K562 (cell line): Measurements from ENCODE around the gene RSPH1. TPM values are rescaled to one million over a fixed set of nuclear protein-coding genes. Genes with fewer than 3 reads are reported as not detected.

ENCODE experiments used
- ATAC-seq: fragments of 200-7000 bp; cut with Tn5 transposase; 3 replicates; pipeline ENCODE4 v1.9.1; 2020; ENCODE audit warnings: moderate library complexity
- BruUV-seq: library from RNA; stranded (reverse); fragments of 400-500 nt; replicated peaks from 2 replicates; lab custom pipeline; 2021; lab: Mats Ljungman, UMichigan
- CTCF ChIA-PET: fragments of 300-600 bp; formaldehyde crosslinking; extraction: SDS; loops from one replicate; lab custom pipeline; 2021; ENCODE audit warnings: low intra/inter-chr PET ratio; lab: Yijun Ruan, JAX
- POLR2A ChIA-PET: fragments of 300-600, 350-650 bp; sonication (Branson Sonifier 250); formaldehyde crosslinking; extraction: SDS; loops from one replicate; lab custom pipeline; 2021; ENCODE audit warnings: antibody characterized with exemption, inconsistent platforms; lab: Yijun Ruan, JAX
- DNase-seq, 4 experiments: peaks; one replicate each; pipeline versions ENCODE4 v3.0.0 to v3.0.0-alpha.2; 2011 to 2018; ENCODE audit warnings: low spot score in 3 of 4, mixed read lengths in 3 of 4; ENCODE audit errors: extremely low read depth in 1 of 4
- FAIRE-seq: peaks from 2 replicates; lab custom pipeline; 2011; peaks lifted over from hg19 to GRCh38; lab: Jason Lieb, UNC
- H2AFZ ChIP-seq: 2 replicates; pipeline ENCODE4 v1.6.0; 2011; ENCODE audit warnings: low read depth, low read length, control low read depth, inconsistent platforms
- H3K27ac ChIP-seq: fragments of 200-600 bp; 3 replicates; pipeline ENCODE4 v1.8.0; 2011; ENCODE audit warnings: low read depth, mild to moderate bottlenecking, control low read depth, inconsistent platforms, low read length, moderate library complexity, mixed read lengths; ENCODE audit errors: extremely low read depth
- H3K27me3 ChIP-seq, 2 experiments: fragments of 300-600 bp in 1 of 2; 2 replicates in 1 of 2; 3 replicates in 1 of 2; pipeline versions ENCODE4 v1.6.0 to v1.8.0; 2011; ENCODE audit warnings: inconsistent platforms in 2 of 2, low read length in 2 of 2, mild to moderate bottlenecking in 1 of 2, mixed read lengths in 1 of 2, moderate library complexity in 1 of 2; ENCODE audit not compliant: control insufficient read depth in 2 of 2, insufficient read depth in 2 of 2
- H3K36me3 ChIP-seq: fragments of 300-600 bp; 3 replicates; pipeline ENCODE4 v1.8.0; 2011; ENCODE audit warnings: mild to moderate bottlenecking, low read length, inconsistent platforms; ENCODE audit not compliant: control insufficient read depth, insufficient read depth
- H3K4me1 ChIP-seq, 2 experiments: fragments of 200-600 bp in 1 of 2; replicated peaks in 1 of 2; 2 replicates in 1 of 2; 3 replicates in 1 of 2; pipeline versions ENCODE4 v1.5.1 to v1.8.0; 2011; ENCODE audit warnings: inconsistent platforms in 2 of 2, low read length in 2 of 2, mild to moderate bottlenecking in 1 of 2, mixed read lengths in 1 of 2, moderate library complexity in 1 of 2; ENCODE audit not compliant: control insufficient read depth in 2 of 2, insufficient read depth in 2 of 2
- H3K4me2 ChIP-seq: 2 replicates; pipeline ENCODE4 v1.6.1; 2011; ENCODE audit warnings: low read length, control low read depth, inconsistent platforms, mixed read lengths; ENCODE audit not compliant: insufficient read depth
- H3K4me3 ChIP-seq: fragments of 200-600 bp; sonication (generic), shearing (Covaris generic); 2 replicates; pipeline ENCODE4 v1.5.1; 2016; ENCODE audit warnings: control low read depth, inconsistent platforms
- H3K79me2 ChIP-seq: fragments of 200-600 bp; 3 replicates; pipeline ENCODE4 v1.8.0; 2011; ENCODE audit warnings: low read length, inconsistent platforms; ENCODE audit not compliant: control insufficient read depth, insufficient read depth
- H3K9ac ChIP-seq, 2 experiments: 2 replicates each; pipeline versions ENCODE4 v1.6.0 to v1.6.1; 2011; ENCODE audit warnings: low read depth in 2 of 2, low read length in 2 of 2, control low read depth in 1 of 2, inconsistent platforms in 1 of 2, mild to moderate bottlenecking in 1 of 2, mixed read lengths in 1 of 2; ENCODE audit not compliant: insufficient read depth in 1 of 2
- H3K9me1 ChIP-seq: one replicate; pipeline ENCODE4 v1.6.0; 2011; ENCODE audit warnings: inconsistent platforms, mild to moderate bottlenecking, low read length, moderate library complexity; ENCODE audit not compliant: control insufficient read depth, insufficient read depth
- H3K9me3 ChIP-seq: replicated peaks from 2 replicates; pipeline ENCODE4 v1.5.1; 2011; ENCODE audit warnings: low read depth, low read length, inconsistent platforms; ENCODE audit not compliant: control insufficient read depth, insufficient read depth
- H4K20me1 ChIP-seq: replicated peaks from 2 replicates; pipeline ENCODE4 v1.6.1; 2011; ENCODE audit warnings: low read length, inconsistent platforms, mixed read lengths; ENCODE audit not compliant: control insufficient read depth, insufficient read depth
- ADNP ChIP-seq: fragments of 200-800 bp; sonication (Bioruptor generic); IDR thresholded peaks from 2 replicates; pipeline ENCODE4 v1.6.1; 2016; ENCODE audit warnings: missing genetic modification characterization, missing compliant biosample characterization
- EP400 ChIP-seq: fragments of 450-650 bp; IDR thresholded peaks from 2 replicates; pipeline ENCODE4 v1.6.1; 2017; ENCODE audit warnings: antibody characterized with exemption, mild to moderate bottlenecking, moderate library complexity
- HNRNPK ChIP-seq: fragments of 200-400 bp; formaldehyde crosslinking; IDR thresholded peaks from one replicate; pipeline ENCODE4 v1.6.1; 2018; ENCODE audit warnings: mild to moderate bottlenecking, low read depth, low read length; ENCODE audit not compliant: poor library complexity, severe bottlenecking
- NR2C2 ChIP-seq, 2 experiments: fragments of 200-800 bp in 1 of 2; sonication (Bioruptor generic) in 1 of 2; sonication (generic) in 1 of 2; formaldehyde crosslinking in 1 of 2; IDR thresholded peaks; 2 replicates each; pipeline versions ENCODE4 v1.6.1 to v1.8.0; 2016 to 2022; ENCODE audit warnings: mild to moderate bottlenecking in 1 of 2, missing compliant biosample characterization in 1 of 2, missing genetic modification characterization in 1 of 2, missing genetic modification reagents in 1 of 2
- RBM25 ChIP-seq: fragments of 200-400 bp; formaldehyde crosslinking; IDR thresholded peaks from 2 replicates; pipeline ENCODE4 v1.6.1; 2018; ENCODE audit warnings: low read length, low read depth, moderate library complexity; ENCODE audit not compliant: severe bottlenecking
- RNF219 ChIP-seq: fragments of 250-450 bp; sonication (Bioruptor Pico); IDR thresholded peaks from 2 replicates; pipeline ENCODE4 v1.5.0; 2022; ENCODE audit warnings: mild to moderate bottlenecking
- SMAD2 ChIP-seq: fragments of 150-350 bp; IDR thresholded peaks from 2 replicates; pipeline ENCODE4 v1.6.1; 2014; ENCODE audit warnings: low read depth, mild to moderate bottlenecking, low read length
- ZBED1 ChIP-seq: IDR thresholded peaks from 2 replicates; pipeline ENCODE4 v1.6.1; 2014
- ZNF24 ChIP-seq: fragments of 450-650 bp; IDR thresholded peaks from 2 replicates; pipeline ENCODE4 v1.6.1; 2016
- ZNF696 ChIP-seq: fragments of 250-450 bp; sonication (Bioruptor Pico); conservative IDR thresholded peaks from 2 replicates; pipeline ENCODE4 v1.4.0; 2020; ENCODE audit warnings: mild to moderate bottlenecking, moderate library complexity
- WGBS: fragments of 100-300 bp; shearing (Covaris generic); methylation state at CpG from one replicate; pipeline ENCODE4 v1.1.6; 2016; ENCODE audit warnings: low coverage, mixed read lengths; ENCODE audit not compliant: insufficient coverage; ENCODE audit errors: missing lambda C conversion rate; 5-methylcytosine and 5-hydroxymethylcytosine counted together
- in situ Hi-C: fragments of 300-500 bp; cut with MboI; formaldehyde crosslinking; loops from 4 replicates; pipeline ENCODE4 v1.15.0; 2018; ENCODE audit warnings: inconsistent platforms, mixed read lengths
- intact Hi-C: fragments of 100-400 bp; cut with micrococcal nuclease; formaldehyde crosslinking; loops from 2 replicates; pipeline ENCODE4 v1.14.2; 2022
- polyA plus RNA-seq, 8 experiments: library from polyadenylated mRNA; depleted of rRNA in 4 of 8; stranded (reverse) in 5 of 8; unstranded in 3 of 8; fragments of >200 nt; fragmentation: Nextera tagmentation in 2 of 8; fragmentation: Illumina TruSeq in 1 of 8; extraction: Ambion mirVana in 2 of 8; extraction: Trizol in 1 of 8; gene quantifications; 2 replicates each; pipeline versions ENCODE4 v1.2.1 to v1.2.3, GENCODE V29; 2011 to 2014; ENCODE audit warnings: inconsistent platforms in 1 of 8, missing spikeins in 1 of 8
- total RNA-seq, 7 experiments: library from RNA; depleted of rRNA in 6 of 7; stranded (reverse); fragments of >200 nt in 6 of 7; fragmentation: Illumina TruSeq in 2 of 7; extraction: Trizol in 2 of 7; gene quantifications; 2 replicates each; pipeline versions ENCODE4 v1.2.1 to v1.2.3, GENCODE V29; 2011 to 2021; ENCODE audit warnings: low replicate concordance in 1 of 7
- TF ChIP-seq, protein P1 (sequence below): sonication (generic); formaldehyde crosslinking; IDR thresholded peaks from 2 replicates; pipeline ENCODE4 v1.8.0; 2023; ENCODE audit warnings: mild to moderate bottlenecking, missing genetic modification reagents
- TF ChIP-seq, protein P2 (sequence below): fragments of 450-650 bp; formaldehyde crosslinking; IDR thresholded peaks from 2 replicates; pipeline ENCODE4 v1.4.0; 2020; ENCODE audit warnings: mild to moderate bottlenecking, moderate library complexity
- TF ChIP-seq, protein P3 (sequence below): fragments of 250-450 bp; sonication (Bioruptor Pico); IDR thresholded peaks from 2 replicates; pipeline ENCODE4 v1.8.0; 2022; ENCODE audit warnings: moderate library complexity, mild to moderate bottlenecking, inconsistent platforms

Gene RSPH1
- total and polyA plus RNA-seq, 9 of the 15 experiments (the other 6 are each of a cell fraction or from before 2014, with no cell fraction given): 0.17 TPM; not detected in 8

- WGBS: 5% methylated on average over 6 of the region's 6 CpGs
- peaks cover 3 to 28% of the 10 kb centered on the region in 2 experiments; a peak in 3 of 5 replicates for H3K27me3 ChIP-seq
- DNase-seq (no peak), FAIRE-seq (no peak), ATAC-seq (no peak)
- no peak overlapping the region for H2AFZ ChIP-seq
- no peaks in the 10 kb centered on the region for H3K36me3 ChIP-seq
- no TSS peak for BruUV-seq
- no peak overlapping the region for H3K4me3 ChIP-seq
- ChIA-PET POLR2A (interaction anchor here (0.6 to 1.0 kb wide), 4 partner anchors 11 to 39 kb away, joined by 3 read pairs; partner anchors contain the start of gene UBASH3A), CTCF (no interaction called here)
- no peaks in the 10 kb centered on the region for H3K9me3 ChIP-seq
- peaks cover 3% of the 10 kb centered on the region; the same call in 1 of the 2 replicates for H4K20me1 ChIP-seq
- no peak overlapping the region for H3K4me2 ChIP-seq
- H3K9ac ChIP-seq: no peak overlapping the region
- H3K79me2 ChIP-seq: no peaks in the 10 kb centered on the region
- peaks cover 0 to 5% of the 10 kb centered on the region in 2 experiments; a peak in 1 of 5 replicates for H3K4me1 ChIP-seq
- intact Hi-C loops (no loop called here), in situ Hi-C loops (loop anchor here (10.0 kb wide), 1 partner anchor 127 kb away; the partner anchor contains the start of gene TFF3)
- H3K9me1 ChIP-seq: no peaks in the 10 kb centered on the region
- H3K27ac ChIP-seq: no peak overlapping the region
- no peak for TF ChIP-seq HNRNPK
- TF ChIP-seq ZNF24: no peak
- TF ChIP-seq, protein P1, sequence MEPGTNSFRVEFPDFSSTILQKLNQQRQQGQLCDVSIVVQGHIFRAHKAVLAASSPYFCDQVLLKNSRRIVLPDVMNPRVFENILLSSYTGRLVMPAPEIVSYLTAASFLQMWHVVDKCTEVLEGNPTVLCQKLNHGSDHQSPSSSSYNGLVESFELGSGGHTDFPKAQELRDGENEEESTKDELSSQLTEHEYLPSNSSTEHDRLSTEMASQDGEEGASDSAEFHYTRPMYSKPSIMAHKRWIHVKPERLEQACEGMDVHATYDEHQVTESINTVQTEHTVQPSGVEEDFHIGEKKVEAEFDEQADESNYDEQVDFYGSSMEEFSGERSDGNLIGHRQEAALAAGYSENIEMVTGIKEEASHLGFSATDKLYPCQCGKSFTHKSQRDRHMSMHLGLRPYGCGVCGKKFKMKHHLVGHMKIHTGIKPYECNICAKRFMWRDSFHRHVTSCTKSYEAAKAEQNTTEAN: no peak
- no peak for TF ChIP-seq NR2C2 (CRISPR knock-in tag; IDR thresholded peaks at IDR 0.05)
- TF ChIP-seq NR2C2 (tag; IDR thresholded peaks at IDR 0.05): no peak
- no peak for TF ChIP-seq SMAD2
- no peak for TF ChIP-seq ZNF696 (CRISPR knock-in tag)
- no peak for TF ChIP-seq ADNP (tag)
- TF ChIP-seq EP400: no peak
- no peak for TF ChIP-seq ZBED1
- no peak for TF ChIP-seq RNF219
- no peak for TF ChIP-seq RBM25
- TF ChIP-seq, protein P2, sequence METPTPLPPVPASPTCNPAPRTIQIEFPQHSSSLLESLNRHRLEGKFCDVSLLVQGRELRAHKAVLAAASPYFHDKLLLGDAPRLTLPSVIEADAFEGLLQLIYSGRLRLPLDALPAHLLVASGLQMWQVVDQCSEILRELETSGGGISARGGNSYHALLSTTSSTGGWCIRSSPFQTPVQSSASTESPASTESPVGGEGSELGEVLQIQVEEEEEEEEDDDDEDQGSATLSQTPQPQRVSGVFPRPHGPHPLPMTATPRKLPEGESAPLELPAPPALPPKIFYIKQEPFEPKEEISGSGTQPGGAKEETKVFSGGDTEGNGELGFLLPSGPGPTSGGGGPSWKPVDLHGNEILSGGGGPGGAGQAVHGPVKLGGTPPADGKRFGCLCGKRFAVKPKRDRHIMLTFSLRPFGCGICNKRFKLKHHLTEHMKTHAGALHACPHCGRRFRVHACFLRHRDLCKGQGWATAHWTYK (CRISPR knock-in tag): no peak
- TF ChIP-seq, protein P3, sequence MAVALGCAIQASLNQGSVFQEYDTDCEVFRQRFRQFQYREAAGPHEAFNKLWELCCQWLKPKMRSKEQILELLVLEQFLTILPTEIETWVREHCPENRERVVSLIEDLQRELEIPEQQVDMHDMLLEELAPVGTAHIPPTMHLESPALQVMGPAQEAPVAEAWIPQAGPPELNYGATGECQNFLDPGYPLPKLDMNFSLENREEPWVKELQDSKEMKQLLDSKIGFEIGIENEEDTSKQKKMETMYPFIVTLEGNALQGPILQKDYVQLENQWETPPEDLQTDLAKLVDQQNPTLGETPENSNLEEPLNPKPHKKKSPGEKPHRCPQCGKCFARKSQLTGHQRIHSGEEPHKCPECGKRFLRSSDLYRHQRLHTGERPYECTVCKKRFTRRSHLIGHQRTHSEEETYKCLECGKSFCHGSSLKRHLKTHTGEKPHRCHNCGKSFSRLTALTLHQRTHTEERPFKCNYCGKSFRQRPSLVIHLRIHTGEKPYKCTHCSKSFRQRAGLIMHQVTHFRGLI (CRISPR knock-in tag): no peak
Observed at GRCh38 chr21:42441963-42442362, 54.1 kb downstream of the RSPH1 start.
